Panc1 (cell line): ENCODE data around the gene KLHL30. TPM values are rescaled to one million over a fixed set of nuclear protein-coding genes. Genes with fewer than 3 reads are reported as not detected.

Experiments
- ATAC-seq: fragments of 200-7000 bp; cut with Tn5 transposase; 2 replicates; pipeline ENCODE4 v1.9.1; 2020; ENCODE audit warnings: mild to moderate bottlenecking, moderate library complexity
- BruUV-seq: library from RNA; stranded (reverse); fragments of 400-500 nt; replicated peaks from 2 replicates; lab custom pipeline; 2021; lab: Mats Ljungman, UMichigan
- CTCF ChIA-PET: fragments of 300-600 bp; sonication (Branson Sonifier 250); formaldehyde crosslinking; loops from one replicate; lab custom pipeline; 2022; ENCODE audit warnings: antibody characterized with exemption; lab: Charles Lee
- POLR2A ChIA-PET: fragments of 300-600 bp; sonication (Branson Sonifier 250); formaldehyde crosslinking; loops from one replicate; lab custom pipeline; 2022; ENCODE audit warnings: antibody characterized with exemption; lab: Charles Lee
- DNase-seq: peaks from one replicate; pipeline ENCODE4 v3.0.0-alpha.2; 2010; ENCODE audit warnings: low read depth, low spot score
- H3K27ac ChIP-seq: 2 replicates; pipeline ENCODE4 v1.5.1; 2011; ENCODE audit warnings: mild to moderate bottlenecking, low read length, inconsistent platforms
- H3K27me3 ChIP-seq: fragments of 200-500 bp; sonication (Bioruptor generic); 2 replicates; pipeline ENCODE4 v1.6.0; 2014; ENCODE audit warnings: low read length, inconsistent platforms; ENCODE audit not compliant: control insufficient read depth, insufficient read depth
- H3K36me3 ChIP-seq: fragments of 200-500 bp; sonication (Bioruptor generic); 2 replicates; pipeline ENCODE4 v1.5.1; 2014; ENCODE audit warnings: inconsistent platforms, mild to moderate bottlenecking, low read length, moderate library complexity; ENCODE audit not compliant: control insufficient read depth, insufficient read depth
- H3K4me1 ChIP-seq: 2 replicates; pipeline ENCODE4 v1.5.1; 2011; ENCODE audit warnings: inconsistent platforms, mild to moderate bottlenecking, low read length, moderate library complexity; ENCODE audit not compliant: control insufficient read depth, insufficient read depth
- H3K4me3 ChIP-seq, 2 experiments: 2 replicates each; pipeline ENCODE4 v1.5.1; 2011 to 2012; ENCODE audit warnings: low read depth in 2 of 2, low read length in 2 of 2, mild to moderate bottlenecking in 2 of 2, inconsistent platforms in 1 of 2, moderate library complexity in 1 of 2
- H3K9me3 ChIP-seq: fragments of 200-500 bp; sonication (Bioruptor generic); 2 replicates; pipeline ENCODE4 v1.5.1; 2014; ENCODE audit warnings: low read depth, mild to moderate bottlenecking, inconsistent platforms, low read length, moderate library complexity; ENCODE audit not compliant: control insufficient read depth, insufficient read depth
- POLR2AphosphoS5 ChIP-seq: IDR thresholded peaks from 2 replicates; pipeline ENCODE4 v1.6.1; 2012; ENCODE audit warnings: mild to moderate bottlenecking, low read depth, low read length, moderate library complexity
- REST ChIP-seq, 2 experiments: IDR thresholded peaks; 2 replicates each; pipeline ENCODE4 v1.6.1; 2011 to 2012; ENCODE audit warnings: low read depth in 2 of 2, control low read depth in 1 of 2, low read length in 1 of 2, mild to moderate bottlenecking in 1 of 2, moderate library complexity in 1 of 2; ENCODE audit not compliant: insufficient read depth in 1 of 2
- SIN3A ChIP-seq: IDR thresholded peaks from 2 replicates; pipeline ENCODE4 v1.6.1; 2012; ENCODE audit warnings: low read depth, mild to moderate bottlenecking, low read length, moderate library complexity, borderline replicate concordance; ENCODE audit not compliant: insufficient read depth
- TCF7L2 ChIP-seq: IDR thresholded peaks from 2 replicates; pipeline ENCODE4 v1.6.1; 2011; ENCODE audit warnings: mild to moderate bottlenecking, low read depth, low read length, inconsistent platforms
- in situ Hi-C: cut with HindIII; loops from 2 replicates; pipeline ENCODE4 v1.10.0; 2016; ENCODE audit warnings: low sequenced_read_pairs, low pct_unique_long_range_greater_than_20kb
- intact Hi-C: fragments of 100-400 bp; cut with micrococcal nuclease; formaldehyde crosslinking; loops from one replicate; pipeline ENCODE4 v1.10.0; 2022; ENCODE audit not compliant: unreplicated experiment
- total RNA-seq: library from RNA; stranded (reverse); gene quantifications from one replicate; pipeline ENCODE4 v1.2.1, GENCODE V29; 2021; ENCODE audit not compliant: unreplicated experiment
- TF ChIP-seq, protein P1 (sequence below): fragments of 450-650 bp; IDR thresholded peaks from 2 replicates; pipeline ENCODE4 v1.5.1; 2017; ENCODE audit warnings: mild to moderate bottlenecking

Gene KLHL30
- total RNA-seq, 1 experiment from 2014 or later = 0.26 TPM

GRCh38 chr2:238127165-238128060 is 11.1 kb upstream of the KLHL30 start:
- no peaks in the 10 kb centered on the region for H3K27me3 ChIP-seq
- no peaks in the 10 kb centered on the region for H3K36me3 ChIP-seq
- ChIA-PET CTCF (interaction anchor here (0.5 to 1.2 kb wide), 6 partner anchors 10 to 126 kb away, joined by 3 to 8 read pairs (median 4); partner anchors contain the start of gene KLHL30), POLR2A (no interaction called here)
- no peaks in the 10 kb centered on the region for H3K4me1 ChIP-seq
- no peak for TF ChIP-seq POLR2AphosphoS5
- ATAC-seq = peak; percentile 92
- no peak overlapping the region for H3K27ac ChIP-seq
- in situ Hi-C loops (no loop called here), intact Hi-C loops (no loop called here)
- no peak for DNase-seq
- no peaks in the 10 kb centered on the region for H3K9me3 ChIP-seq
- BruUV-seq = no TSS peak
- peak overlapping the region in 1 of 2 experiments; percentile 14; a peak in 1 of 4 replicates for H3K4me3 ChIP-seq

DNA sequence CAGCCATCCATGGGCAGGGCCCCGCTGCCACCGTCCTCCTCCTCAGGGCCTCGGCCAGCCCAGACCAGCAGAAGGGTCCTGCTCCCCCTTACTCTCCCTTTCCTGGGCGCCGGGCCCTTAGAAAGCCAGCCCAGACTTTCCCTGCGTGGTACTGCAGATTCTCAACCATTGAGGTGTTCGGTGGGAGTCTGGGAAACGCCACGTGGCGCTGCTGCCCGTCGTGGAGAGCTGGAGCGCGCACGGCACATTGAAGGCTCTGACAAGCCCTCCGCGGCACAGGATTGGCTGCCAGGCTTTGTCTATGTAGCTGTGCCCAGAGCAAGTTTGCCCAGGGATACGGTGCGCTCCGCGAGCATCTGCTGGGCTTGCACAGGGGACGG is 10.4 kb upstream of the KLHL30 start:
- Histone ChIP-seq H3K4me1 (no peaks in the 10 kb centered on the region), H3K9me3 (no peaks in the 10 kb centered on the region), H3K27me3 (no peaks in the 10 kb centered on the region), H3K36me3 (no peaks in the 10 kb centered on the region), H3K27ac (no peak overlapping the region), H3K4me3 (no peak overlapping the region)
- intact Hi-C loops (no loop called here), in situ Hi-C loops (no loop called here)
- DNase-seq (no peak), ATAC-seq (no peak)
- TF ChIP-seq, protein P1, sequence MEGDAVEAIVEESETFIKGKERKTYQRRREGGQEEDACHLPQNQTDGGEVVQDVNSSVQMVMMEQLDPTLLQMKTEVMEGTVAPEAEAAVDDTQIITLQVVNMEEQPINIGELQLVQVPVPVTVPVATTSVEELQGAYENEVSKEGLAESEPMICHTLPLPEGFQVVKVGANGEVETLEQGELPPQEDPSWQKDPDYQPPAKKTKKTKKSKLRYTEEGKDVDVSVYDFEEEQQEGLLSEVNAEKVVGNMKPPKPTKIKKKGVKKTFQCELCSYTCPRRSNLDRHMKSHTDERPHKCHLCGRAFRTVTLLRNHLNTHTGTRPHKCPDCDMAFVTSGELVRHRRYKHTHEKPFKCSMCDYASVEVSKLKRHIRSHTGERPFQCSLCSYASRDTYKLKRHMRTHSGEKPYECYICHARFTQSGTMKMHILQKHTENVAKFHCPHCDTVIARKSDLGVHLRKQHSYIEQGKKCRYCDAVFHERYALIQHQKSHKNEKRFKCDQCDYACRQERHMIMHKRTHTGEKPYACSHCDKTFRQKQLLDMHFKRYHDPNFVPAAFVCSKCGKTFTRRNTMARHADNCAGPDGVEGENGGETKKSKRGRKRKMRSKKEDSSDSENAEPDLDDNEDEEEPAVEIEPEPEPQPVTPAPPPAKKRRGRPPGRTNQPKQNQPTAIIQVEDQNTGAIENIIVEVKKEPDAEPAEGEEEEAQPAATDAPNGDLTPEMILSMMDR = no peak
- TF ChIP-seq TCF7L2 (no peak), REST (IDR thresholded peaks at IDR 0.05; ENCODE audit: insufficient read depth in 1 of 2, low read depth in 2 of 2, low read length in 1 of 2) (no peak), SIN3A (no peak), POLR2AphosphoS5 (no peak)
- CTCF ChIA-PET = interaction anchor here (1.2 kb wide), 1 partner anchor 10 kb away, joined by 6 read pairs; the partner anchor contains the start of gene KLHL30
- POLR2A ChIA-PET = no interaction called here
- BruUV-seq = no TSS peak

GRCh38 chr2:238128534-238129001 is 9.9 kb upstream of the KLHL30 start:
- TF ChIP-seq SIN3A (no peak), POLR2AphosphoS5 (no peak), TCF7L2 (no peak), REST (IDR thresholded peaks at IDR 0.05; ENCODE audit: insufficient read depth in 1 of 2, low read depth in 2 of 2, low read length in 1 of 2) (no peak)
- TF ChIP-seq, protein P1 = no peak
- no peak overlapping the region for H3K4me3 ChIP-seq

More at GRCh38 chr2:238128534-238129001, 9.9 kb upstream of the KLHL30 start:
- ChIA-PET POLR2A (interaction anchor here (0.5 kb wide), 1 partner anchor 169 kb away, joined by 3 read pairs; no protein-coding TSS in a partner anchor), CTCF (interaction anchor here (1.2 kb wide), 1 partner anchor 9 kb away, joined by 6 read pairs; the partner anchor contains the start of gene KLHL30)
- Histone ChIP-seq H3K4me1 (no peaks in the 10 kb centered on the region), H3K36me3 (no peaks in the 10 kb centered on the region), H3K27ac (no peak overlapping the region), H3K27me3 (no peaks in the 10 kb centered on the region), H3K9me3 (no peaks in the 10 kb centered on the region)
- intact Hi-C loops (no loop called here), in situ Hi-C loops (no loop called here)
- no TSS peak for BruUV-seq
- DNase-seq (no peak), ATAC-seq (no peak)
